ENCODE measurements around the gene ALPP.
"Not testable (repeated sequence)": the region's sequence is repeated elsewhere in the genome, so short reads cannot be mapped to it uniquely, and the experiment has no call there.

The ALPP gene

DNA sequence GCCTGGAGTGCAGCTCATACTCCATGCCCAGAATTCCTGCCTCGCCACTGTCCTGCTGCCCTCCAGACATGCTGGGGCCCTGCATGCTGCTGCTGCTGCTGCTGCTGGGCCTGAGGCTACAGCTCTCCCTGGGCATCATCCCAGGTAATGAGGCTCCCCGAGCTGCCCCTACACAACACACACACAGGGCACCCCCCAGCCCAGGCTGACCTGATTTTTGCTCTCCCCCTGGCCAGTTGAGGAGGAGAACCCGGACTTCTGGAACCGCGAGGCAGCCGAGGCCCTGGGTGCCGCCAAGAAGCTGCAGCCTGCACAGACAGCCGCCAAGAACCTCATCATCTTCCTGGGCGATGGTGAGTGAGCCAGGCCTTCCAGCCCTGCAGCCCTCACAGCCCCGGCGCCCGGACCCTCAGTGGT, at the start of gene ALPP:
ALPP (plus strand) TSS at position 17 of the 417 bp plus-strand sequence; CDS start at position 69, 52 bp downstream.
- not testable (repeated sequence) for DNase-seq

DNA sequence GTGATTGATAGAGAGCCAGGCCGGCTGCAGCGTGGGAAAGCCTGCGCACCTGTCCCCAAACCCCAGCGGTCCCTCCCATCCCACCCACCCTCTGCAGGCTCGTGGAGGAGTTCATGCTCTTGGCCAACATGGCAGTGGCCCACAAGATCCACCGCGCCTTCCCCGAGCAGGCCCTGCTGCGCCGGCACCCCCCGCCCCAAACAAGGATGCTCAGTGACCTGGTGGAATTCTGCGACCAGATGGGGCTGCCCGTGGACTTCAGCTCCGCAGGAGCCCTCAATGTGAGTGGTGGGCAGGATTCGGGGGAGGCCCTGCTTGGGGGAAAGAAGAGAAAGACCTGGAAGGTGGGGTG, 48.9 kb upstream of the ALPP start:
- DNase-seq: no peak

DNA sequence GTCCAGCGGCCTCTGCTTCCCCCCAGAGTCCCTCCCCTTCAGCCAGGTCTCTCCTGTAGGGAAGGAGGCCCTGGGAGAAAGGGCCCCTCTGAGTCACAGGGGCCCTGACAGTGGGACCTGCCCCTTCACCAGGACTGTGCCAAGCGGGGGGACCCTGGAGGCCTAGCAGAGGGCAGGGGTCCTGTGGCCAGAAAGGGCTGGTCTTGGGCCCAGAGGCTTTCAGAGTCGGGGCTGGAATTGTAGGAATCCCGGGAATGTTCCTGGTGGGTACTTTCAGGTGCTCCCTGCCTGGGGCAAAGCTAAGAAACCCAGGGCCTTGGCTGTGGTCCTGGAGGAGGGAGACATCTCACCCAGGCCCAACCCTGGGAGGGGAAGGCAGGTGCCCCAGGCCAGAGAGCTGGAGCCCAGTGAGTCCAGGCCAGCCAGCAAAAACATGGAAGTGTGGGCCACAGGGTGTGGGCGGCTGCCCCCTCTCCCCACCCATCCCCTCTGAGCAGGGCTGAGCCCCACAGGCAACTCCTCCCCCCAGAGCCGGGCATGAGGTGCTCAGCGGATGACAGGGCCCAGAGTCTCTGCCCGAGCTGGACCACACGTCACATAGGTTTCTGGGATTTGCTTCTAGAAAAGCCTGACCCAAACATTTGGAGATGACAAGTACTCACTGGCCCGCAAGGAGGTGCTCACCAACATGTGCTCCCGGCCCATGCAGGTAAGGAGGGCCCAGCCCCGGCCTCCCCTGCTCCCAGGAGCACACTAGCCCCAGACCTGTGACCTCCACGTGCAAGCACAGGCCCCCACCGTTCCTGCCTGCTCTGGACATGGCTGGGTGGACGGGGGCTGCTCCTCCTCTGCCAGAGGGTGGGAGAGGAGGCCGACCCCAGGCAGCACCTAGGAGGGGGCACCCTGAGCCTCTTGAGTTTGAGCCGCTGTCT, 48.2 kb upstream of the ALPP start:
- DNase-seq: no peak

DNA sequence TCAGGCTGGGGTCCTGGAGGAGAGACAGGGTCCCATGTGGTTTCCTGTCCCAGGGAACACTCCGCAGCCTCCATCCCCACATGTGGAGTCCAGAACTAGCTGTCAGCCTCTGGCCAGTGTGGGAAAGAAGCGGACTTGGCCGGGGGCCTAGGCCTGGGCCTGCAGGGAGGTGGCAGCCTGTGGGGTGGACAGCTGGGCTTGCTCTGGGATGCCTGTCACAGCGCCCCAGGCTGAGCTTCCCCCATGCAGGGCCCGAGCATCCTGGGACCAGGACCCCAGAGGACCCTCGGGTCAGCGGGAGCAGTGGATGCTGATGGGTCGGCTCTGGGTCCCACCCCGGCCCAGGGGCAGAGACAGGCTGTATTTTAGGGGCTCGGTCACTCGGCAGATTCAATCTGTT, 47.5 kb upstream of the ALPP start:
- not testable (repeated sequence) for DNase-seq

DNA sequence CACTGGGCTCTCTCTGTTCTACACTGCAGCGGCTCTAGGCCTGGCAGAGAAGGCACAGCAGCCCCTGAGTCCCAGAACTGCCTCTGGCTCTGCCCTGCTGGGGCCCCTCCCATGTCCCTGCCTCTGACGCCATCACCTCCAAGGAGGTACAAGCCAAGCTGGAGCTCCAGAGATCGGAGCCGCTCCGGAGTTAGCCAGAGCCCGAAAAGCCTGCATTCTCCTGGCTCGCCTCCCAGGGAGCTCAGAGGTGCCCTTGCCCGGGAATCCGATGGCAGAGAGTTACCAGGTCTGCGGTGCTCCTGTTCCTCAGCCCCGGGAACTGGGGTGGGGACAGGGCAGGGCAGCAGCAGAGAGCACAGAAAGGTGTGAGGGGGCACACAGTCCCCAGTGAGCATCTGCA, 46.9 kb upstream of the ALPP start:
- DNase-seq: not testable (repeated sequence)

DNA sequence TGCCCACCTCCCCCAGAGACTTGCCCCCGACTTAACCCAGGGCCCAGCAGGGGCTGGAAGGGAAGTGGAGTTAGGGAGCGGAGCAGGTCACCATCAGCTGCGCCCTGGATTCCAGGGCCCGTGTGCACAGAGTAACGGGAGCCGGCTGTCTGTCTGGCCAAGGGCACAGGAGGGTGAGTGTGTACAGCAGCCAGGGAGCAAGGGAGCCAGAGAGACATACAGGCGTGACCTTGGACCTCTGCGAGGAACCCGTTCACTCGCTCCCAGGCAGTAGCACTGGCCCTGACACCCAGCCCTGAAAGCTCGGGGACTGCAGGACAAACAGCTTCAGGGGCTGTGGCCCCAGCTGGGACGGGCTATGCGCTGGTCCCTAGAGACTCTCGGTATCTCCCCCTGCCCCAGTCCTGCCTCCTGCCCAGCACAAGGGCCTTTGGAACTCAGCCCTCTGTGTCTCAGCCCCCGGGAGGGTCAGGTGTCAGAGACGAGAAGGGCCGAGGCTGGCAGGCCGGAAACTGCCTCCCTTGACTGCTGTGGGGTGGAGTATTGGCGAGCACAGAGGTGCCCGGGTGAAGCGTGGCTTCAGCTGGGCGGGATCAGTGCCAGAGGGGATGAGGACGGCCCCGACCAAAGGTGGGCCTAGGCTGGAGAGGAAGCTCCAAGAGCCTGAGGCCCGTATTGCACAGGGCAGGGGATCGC, 46.2 kb upstream of the ALPP start:
- not testable (repeated sequence) for DNase-seq

DNA sequence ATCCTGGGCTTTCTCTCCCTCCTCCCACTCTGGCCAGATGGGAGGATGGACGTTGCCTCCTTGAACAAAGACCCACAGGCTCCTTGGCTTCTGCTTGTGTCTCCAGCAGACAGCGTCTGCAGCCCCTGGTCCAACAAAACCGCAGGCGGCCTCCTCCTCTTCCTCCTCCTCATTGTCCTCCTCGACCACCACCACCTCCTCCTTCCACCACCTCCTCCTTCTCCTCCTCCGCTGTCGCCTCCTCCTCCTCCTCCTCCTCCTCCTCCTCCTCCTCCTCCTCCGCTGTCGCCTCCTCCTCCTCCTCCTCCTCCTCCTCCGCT, 45.7 kb upstream of the ALPP start:
- DNase-seq: no peak

DNA sequence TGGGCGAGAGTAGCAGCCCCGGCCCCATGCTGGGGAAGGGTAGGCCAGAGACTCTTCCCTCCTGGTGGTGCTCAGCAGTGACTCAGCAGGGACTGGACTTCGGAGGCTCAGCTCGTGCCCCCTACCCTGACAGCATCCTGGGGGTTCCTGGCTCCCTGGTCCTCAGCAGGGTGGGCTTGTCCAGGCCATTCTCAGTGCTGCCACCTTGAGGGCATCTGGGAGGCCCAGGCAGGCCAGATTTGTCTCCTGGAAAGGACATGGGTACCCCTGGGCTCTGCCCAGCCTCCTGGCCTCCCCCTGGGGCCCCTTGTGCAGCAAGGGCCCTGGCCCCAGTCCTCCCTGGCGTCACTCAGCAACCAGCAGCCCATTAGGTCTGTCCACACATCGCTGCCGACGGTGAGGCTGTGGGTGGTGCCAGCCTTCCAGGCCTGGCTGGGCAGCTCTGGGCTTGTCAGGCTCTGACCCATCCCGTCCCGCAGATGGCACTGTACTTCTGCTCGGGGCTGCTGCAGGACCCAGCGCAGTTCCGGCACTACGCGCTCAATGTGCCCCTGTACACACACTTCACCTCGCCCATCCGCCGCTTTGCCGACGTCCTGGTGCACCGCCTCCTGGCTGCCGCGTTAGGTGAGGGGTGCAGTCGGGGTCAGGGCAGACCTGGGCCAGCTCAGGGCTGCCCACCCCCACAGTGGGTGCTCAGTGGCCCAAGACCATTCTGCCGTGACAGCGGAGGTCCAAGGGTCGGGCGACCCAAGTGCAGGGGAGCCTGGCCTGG, 45.0 kb upstream of the ALPP start:
- DNase-seq: no peak

DNA sequence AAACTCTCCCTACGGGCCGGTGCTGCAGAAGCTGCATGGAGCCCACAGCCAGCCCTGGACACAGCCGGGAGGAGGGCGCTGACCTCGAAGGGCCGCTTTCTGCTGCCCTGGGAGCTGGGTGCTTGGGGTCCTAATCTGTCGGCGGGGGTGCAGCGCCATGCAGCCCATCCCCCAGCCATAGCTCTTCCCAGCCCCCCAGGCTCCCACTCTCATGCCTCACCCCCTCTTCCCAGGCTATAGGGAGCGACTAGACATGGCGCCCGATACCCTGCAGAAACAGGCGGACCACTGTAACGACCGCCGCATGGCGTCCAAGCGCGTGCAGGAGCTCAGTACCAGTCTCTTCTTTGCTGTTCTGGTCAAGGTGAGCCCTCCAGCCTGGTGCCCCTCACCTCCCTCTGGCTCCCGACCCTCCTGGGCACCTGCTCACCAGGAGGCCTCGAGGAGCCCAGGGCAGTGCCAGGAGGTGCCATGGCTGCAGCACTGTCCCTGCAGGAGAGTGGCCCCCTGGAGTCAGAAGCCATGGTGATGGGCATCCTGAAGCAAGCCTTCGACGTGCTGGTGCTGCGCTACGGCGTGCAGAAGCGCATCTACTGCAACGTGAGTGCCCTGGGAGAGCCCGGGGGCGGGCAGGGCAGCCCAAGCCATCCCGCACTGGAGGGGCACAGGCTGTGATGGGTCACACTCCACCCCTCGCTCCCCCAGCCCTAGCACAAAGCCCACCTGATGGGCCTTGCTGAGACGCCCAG, 44.2 kb upstream of the ALPP start:
- DNase-seq: not testable (repeated sequence)

DNA sequence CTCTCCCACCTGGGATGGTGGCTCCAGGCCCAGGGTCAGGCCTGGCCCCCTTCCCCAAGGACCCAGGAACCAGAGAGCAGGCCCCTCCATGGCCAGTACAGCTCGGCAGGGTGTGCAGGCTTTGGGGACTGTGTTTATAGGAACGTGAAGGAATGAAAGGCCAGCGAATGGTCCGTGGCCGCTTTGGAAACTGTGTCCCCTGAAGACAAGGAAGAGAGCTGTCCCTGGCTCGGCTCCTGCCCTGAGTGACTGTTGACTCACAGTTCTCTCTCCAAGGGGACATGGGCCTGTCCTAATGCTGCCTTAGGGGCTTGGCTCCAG, 43.7 kb upstream of the ALPP start:
- not testable (repeated sequence) for DNase-seq

DNA sequence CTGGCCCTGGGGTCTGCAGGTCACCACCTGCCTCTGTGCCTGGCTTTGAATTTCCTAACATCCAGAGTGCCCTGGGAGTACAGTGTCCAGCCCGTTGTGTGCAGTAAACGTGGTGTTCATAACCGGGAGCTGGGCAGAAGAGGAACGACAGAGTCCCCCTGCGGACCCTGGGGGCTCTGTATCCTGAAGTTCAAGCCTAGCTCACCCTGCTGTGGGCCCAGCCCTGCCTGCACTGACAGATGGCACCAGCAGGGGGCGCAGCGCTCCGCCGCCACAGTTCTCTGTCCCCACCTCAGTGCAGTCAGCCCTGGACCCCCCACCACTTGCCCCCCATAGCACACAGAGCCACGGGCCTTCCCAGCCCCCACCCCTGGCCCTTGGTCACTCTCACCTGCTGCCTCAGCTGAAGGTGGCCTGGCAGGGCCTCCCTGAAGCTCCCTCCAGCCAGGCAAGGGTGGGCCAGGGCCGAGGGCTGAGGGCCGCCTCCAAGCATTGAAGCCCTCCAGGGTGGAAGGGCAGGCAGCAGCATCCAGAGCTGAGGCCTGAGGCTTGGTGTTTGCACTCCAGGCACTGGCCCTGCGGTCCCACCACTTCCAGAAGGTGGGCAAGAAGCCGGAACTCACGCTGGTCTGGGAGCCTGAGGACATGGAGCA, 43.2 kb upstream of the ALPP start:
- DNase-seq: not testable (repeated sequence)

DNA sequence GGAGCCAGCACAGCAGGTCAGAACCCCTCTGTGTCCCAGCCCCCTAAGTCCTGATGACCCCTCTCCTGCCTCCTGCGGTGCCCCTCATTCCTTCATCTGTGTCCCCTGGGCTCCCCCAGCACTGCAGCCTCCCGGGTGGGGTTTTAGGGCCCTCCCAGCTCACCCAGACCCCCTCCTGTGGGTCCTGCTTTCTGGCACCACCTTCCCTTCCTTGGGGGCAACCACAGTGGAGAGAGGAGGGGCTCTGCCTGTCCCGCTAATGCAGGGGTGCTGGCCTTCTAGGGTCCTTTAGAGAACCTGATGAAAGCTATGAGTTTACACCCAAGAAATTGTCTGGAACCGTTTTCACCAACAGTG, 42.7 kb upstream of the ALPP start:
- DNase-seq: no peak

DNA sequence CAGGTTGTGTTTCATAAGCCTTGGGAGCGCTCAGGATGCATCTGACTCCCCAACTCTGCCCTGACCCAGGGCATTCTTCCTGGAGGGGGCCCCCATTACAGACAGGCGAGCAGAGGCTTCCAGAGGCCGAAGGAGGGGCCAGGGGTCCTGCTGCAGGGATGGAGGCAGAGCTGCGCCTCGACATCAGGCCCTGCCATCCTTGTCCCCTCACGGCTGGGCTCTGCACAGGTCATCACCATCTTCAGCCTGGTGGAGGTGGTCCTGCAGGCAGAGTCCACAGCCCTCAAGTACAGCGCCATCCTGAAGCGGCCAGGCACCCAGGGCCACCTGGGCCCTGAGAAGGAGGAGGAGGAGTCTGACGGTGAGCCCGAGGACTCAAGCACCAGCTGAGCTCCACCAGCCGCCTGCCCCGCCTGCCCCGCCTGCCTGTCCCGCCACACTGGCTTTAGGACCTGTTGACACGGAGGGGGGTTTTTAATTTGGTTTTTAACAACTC, 42.3 kb upstream of the ALPP start:
- no peak for DNase-seq

DNA sequence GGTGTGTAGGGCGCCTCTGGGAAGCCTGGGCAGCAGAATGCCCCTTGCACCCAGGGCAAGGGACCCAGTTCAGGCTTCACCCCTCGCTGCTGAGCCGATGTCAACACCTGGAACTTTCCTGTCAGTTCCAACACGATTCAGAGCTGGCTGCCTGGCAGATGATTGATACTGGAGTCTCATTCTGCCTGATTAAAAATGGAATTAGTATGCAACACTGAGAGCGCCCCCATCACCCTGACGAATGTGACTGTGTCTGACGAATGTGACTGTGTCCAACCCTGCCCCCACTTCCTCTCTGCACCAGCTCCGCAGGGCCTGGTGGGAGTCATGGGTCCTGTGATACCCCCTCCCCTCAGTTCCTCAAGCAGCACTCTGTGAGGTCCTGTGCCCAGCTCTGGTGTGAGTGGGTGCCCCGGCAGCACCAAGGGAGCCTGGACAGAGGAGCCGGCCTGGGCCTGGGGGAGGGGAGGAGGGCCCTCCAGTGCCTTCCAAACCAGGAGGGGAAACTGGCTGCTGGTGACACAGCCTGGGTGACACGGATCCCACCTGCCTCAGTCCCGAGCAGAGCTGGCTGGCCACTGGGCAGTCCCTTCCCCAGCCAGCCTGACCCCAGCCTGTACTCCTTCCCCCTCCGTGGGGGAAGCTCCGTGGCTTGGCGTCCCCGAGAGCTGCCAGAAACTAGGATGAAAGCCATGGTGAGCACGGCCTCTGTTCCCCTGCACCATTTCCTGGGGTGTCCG, 41.4 kb upstream of the ALPP start:
- DNase-seq: no peak

DNA sequence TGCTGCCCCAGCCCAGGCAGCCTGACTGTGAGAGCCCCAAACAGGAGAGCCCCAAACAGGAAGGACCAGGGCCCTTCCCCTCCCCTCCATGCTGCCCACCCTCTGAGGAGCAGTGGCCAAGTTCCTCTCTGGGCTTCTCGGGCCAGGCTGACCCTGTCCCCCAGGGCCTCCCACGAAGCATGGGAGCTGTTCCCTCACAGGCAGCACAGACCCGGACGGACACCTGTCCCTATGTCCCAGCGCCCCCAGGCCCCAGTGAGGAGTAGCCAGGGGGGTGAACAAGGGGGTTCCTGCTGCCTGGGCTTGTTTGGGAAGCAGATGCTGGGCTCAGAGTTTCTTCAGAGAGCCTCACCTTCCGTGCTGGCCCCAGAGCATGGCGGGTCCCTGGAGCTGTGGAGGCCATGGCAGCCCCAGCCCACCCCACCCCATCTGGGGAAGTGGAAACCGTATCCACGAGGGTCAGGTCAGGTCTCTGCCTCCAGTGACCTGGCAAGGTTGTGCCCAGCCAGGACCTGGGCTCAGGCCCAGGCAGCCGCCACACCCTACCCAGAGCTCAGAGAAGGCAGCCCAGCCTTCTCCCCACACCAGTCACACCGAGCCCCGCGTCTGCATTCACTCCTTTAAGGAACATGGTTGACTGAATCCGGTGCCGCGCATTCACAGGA, 40.3 kb upstream of the ALPP start:
- DNase-seq: not testable (repeated sequence)

DNA sequence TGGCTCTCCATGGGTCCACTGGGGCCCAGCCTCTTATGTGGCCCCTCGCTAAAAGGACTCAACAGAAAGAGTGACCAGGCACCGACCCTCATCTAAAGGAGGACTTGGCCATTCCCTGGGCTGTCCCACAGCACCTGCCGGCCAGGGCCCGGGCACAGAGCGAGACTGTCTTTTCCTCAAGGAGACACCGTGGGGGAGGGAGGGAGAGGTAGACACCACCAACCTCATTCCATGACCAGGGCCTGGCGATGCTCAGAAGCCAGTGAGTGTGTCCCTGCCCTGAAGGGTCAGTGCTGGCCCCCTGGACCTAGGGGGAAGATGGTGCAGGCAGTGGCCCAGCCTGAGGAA, 39.8 kb upstream of the ALPP start:
- DNase-seq: no peak

DNA sequence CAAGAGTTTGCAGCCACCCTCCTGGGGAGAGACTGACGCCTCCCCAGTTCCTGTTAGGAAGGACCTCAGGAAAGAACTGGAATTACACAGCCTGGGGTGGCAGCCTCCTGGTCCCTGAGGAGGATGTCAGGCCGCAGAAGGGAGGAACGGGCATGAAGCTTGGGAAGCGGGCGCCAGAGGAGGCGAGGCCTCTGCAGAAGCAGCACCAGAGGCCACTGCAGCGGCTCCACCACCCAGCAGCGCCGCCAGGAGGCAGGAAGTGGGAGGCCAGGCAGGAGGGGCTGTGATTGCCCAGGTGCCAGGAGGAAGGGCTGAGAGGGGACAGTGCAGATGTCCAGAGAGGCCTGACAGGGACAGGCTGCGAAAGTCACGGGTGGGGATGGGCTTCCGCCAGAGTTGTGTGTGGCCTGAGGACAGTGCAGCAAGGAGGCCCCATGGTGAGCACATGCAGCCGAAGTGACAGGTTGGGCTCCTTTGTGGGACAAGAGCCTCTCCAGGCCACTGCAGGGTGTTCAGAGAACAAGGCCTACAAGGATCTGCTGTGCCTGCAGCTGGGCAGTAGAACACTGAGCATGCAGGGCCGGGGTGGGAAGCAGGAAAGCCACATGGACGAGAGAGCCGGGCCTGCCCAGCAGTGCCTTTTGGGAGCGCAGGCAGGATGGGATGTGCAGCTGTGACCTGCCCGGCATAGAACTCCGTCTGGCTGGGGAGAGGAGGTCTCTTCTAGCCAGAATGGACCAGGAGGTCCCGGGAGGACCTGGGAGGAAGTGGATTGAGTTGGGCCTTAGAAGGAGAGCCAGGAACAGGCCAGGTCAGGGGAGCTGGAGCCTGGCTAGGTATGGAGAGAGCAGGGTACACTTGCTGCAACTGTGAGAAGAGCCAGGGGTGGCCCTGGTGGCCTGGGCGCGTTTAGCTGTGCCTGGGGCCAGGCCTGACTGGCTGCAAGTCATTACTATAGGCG, 39.1 kb upstream of the ALPP start:
- no peak for DNase-seq

DNA sequence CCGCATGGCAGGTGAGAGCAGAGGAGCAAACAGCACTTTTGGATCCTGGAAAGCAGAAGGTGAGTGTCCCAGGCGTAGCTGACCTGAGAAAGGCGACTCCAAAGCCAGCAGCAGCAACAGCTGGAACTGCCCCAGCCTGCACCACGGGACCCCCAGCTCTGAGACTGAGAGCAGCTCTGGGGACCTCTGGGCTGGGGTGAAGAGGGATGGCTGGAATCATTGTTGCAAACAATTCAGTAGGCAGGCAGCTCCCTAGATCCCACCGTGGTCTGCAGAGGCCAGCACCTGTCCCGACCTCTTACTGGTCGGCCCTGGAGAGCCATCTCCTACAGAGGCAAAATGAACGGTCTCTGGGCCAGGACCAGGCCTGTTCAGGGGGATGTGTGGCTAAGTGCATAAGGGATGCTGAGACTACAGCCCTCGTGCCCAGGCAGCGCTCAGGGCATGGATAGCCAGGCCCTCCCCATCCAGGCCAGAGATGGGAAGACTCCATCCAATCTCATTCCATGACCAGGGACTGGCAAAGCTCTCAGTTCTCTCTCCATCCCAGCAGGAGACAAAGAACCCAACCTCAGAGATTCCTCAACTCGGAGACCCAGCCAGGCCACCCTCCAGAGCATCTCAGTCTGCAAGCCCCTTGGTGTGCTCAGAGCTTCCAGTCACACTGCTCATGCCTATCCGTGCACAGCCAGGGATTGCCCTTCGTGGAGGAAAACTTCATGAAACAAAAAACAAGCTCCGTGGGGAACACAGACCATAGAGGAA, 38.2 kb upstream of the ALPP start:
- DNase-seq: no peak

All from stimulated activated naive CD4-positive, alpha-beta T cell (primary cell).